Measurements from ENCODE around the gene PPARA.

PPARA gene

DNA sequence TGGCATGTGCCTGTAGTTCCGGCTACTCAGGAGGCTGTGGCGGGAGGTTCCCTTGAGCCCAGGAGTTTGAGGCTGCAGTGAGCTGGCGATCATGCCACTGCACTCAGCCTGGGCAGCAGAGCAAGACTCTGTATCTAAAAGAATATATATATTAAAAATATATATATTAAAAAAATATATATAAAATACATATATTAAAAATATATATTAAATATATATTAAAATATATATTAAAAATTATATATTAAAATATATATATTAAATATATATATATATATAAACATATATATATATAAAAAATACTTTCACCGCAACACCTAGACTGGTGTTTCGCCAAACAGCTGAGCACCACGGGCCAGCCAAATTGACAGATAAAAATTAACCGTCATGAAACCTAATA is 126.2 kb downstream of the PPARA start:
- DNase-seq (ENCODE audit: low read depth), result no peak

DNA sequence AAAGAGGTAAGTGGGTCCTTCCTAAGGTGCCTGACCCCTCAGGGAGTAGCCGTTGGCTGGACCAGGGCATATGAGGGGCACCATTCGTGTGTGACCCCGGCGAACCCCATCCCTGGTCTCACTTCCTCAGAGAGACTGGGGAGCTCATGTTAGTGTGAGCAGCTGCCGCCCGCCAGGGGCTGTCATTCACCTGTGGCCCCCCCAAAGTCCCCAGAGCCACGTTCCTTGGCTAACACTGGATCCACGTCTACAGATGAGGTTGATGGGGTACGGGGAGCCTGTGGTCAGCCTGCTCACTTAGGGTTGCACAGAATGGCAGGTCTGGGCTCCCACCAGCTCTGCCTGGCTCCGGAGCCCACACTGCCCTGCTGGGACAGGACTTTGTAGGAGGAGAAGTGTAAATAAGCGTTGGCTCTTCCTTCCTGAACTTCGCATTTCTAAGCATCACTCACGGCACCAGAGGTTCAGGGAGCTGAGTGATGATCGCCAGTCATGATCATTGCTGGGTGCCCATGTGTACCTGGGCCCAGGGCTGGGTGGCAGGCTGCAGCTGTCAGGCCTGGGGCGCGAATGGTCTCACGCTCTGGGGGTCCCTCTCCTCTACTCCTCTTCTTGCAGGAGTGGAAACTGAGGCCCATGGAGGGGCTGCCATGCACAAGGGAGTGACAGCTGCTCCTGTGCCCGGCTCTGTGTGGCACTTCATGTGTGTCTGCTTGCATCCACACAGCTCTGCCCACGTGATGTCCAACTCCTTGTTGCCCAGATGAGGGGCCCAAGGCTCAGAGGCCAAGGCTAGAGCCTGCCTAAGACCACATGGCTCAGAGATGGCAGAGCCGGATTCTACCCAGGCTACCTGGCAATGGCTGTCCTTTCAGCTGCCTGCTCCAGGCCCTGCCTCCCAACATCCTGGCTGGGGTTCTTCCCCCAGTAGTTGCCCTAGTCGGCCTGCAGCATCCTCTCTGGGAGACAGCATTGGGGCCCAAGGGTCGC is 128.6 kb downstream of the PPARA start:
- no peak for DNase-seq (ENCODE audit: low read depth)

DNA sequence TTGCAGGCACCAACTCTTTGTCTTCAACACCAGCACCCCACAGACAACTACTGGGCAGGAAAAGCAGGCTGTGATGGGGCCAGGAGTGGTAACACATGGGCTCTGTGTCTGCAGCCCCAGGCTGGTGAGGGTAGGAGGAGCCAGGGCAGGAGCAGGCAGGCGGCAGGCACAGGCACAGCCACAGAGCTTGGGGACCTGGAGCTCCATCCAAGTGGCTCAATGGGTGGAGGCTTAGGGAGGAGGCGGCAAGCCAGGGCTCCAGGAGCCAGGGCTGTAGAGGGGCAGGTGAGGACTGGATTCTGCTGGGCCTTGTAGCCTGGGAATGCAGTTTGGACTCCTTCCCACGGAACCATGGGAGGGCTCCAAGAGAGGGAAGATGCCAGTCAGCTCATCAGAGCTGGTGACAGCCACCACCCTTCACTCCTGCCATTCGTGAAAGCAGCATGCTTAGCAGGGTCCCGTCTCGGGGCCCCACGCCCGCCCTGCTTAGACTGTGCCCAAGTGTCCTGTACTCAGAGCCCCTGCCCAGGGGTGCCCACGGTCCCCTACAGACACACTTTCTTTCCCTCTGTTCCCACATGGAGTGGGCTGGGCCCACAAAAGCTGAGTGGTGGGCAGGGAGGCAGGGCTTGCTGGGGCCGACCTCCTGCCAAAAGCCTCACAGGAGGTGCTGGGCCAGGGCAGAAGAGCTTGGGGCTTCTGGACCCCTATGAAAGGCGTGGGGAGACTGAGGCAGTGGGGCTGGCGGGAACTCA is 129.9 kb downstream of the PPARA start:
- no peak for DNase-seq (ENCODE audit: low read depth)

- no peak for DNase-seq (ENCODE audit: low read depth)
Observed at GRCh38 chr22:46280999-46281623, 130.8 kb downstream of the PPARA start.

DNA sequence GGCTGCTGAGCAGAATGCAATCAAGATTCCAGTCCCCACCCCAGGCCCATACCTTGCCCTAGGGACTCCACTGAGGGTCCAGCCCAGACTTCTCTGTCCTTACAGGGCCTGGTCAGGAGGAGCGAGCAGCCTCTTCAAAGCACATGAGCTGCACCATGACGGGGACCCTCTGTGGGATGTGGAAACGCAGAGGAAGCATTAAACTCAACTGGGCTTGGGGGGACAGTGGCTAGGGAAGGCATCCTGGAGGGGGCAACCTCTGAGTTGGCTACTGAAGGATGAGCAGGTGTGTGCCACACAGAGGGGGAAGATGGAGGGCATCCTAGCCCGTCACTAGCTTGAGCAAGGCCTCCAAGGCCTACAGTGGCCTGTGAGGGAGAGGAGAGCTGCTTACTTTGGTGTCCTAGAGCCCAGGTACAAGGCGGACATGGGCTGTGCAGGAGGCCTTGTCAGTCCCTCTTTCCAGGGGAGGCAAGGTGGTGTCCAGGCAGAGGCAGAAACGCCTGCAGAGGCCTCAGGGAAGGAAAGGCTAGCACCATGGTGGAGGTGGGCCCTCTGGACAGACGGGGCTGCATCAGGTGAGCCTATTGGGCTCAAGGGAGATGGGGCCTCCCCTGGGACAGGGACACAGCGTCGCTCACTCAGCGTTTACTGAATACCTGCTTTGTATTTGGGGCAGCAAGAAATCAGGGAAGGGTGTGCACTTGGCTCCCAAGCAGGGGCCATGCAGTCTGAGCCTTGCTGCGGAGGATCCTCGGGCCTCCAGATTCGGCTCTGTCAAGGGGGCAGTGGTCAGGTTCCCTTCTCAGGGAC is 131.7 kb downstream of the PPARA start:
- DNase-seq (ENCODE audit: low read depth), result no peak

DNA sequence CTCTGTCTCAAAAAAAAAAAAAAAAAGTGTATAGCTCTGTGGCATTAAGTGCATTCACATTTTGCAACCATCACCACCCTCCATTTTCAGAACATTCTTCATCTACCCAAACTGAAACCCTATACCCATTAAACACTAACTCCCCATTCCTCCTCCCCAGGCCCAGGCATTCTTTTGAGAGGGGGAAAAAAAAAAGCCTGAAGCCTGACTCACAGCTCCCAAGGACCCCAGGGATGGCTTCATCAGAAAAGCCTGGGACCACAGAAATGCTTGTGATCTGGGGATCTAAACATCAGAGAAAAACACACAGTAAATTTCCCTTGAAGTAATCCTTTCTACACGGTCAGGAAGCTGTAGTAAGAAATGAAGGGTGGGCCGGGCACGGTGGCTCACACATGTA is 135.7 kb downstream of the PPARA start:
- DNase-seq (ENCODE audit: low read depth), result no peak

DNA sequence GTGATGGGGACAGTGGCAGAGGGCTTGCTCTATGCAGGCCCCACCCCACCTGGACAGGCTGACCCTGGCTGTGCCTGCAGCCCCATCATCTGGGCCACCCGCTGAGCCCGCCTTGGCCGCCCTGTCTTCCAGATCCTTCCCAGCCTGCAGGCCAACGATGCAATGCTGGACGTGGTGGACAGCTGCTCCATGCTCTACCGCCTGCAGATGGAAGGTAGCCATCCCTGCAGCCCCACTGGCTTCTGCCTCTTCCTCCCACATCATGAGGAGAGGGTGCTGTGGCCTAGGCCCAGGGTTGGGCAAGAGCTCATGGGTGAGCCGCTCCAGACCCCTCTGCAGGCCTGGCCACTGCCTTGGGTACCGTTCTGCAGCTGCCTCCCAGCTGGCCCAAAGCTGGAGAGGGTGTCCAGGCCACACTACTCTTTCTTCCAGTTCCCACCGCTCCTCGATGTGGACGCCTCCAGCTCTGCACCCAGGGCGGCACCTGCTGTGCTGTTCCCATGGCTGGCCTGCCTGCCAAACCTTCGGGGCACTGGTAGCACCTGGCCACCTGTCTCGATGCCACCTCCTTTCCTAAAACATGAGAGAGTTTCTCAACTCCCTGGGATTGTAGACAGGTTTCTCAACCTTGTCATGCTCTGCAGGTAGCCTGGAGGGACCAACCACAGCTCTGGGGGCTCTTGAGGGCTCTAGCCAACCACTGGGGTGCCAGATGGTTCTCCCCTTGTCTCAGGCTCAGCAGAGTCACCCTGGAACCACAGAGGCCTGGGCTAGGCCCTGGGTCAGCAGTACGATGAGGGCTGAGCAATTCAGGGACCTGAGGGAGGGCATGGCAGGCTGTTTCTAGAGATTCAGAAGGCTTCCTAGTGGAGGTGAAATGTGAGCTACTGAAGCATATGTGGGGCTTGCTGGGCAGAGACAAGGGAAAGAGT is 136.9 kb downstream of the PPARA start:
- DNase-seq (ENCODE audit: low read depth), result no peak

- DNase-seq (ENCODE audit: low read depth), result no peak
Observed at GRCh38 chr22:46287873-46288751, 137.8 kb downstream of the PPARA start.

- no peak for DNase-seq (ENCODE audit: low read depth)
Observed at GRCh38 chr22:46288846-46289243, 138.5 kb downstream of the PPARA start.

GRCh38 chr22:46289244-46289891 is 139.0 kb downstream of the PPARA start:
- DNase-seq (ENCODE audit: low read depth), result no peak

- DNase-seq (ENCODE audit: low read depth), result no peak
Observed at GRCh38 chr22:46290121-46290842, 140.0 kb downstream of the PPARA start.

GRCh38 chr22:46290843-46291785 is 140.8 kb downstream of the PPARA start:
- no peak for DNase-seq (ENCODE audit: low read depth)

DNA sequence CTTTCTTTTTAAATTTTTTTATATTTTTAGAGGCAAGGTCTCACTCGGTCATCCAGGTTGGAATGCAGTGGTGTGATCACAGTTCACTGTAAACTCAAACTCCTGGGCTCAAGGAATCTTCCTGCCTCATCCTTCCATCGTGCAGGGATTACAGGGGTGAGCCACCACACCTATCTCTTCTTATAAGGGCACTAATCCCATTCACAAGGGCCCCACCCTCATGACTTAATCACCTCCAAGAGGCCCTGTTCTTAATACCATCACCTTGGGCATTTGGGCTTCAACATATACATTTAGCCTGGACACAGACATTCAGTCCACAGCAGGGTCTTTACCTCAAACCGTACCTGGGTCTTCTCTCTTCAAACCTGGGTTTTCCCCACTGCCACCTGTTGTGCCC is 141.8 kb downstream of the PPARA start:
- DNase-seq (ENCODE audit: low read depth), result no peak

DNA sequence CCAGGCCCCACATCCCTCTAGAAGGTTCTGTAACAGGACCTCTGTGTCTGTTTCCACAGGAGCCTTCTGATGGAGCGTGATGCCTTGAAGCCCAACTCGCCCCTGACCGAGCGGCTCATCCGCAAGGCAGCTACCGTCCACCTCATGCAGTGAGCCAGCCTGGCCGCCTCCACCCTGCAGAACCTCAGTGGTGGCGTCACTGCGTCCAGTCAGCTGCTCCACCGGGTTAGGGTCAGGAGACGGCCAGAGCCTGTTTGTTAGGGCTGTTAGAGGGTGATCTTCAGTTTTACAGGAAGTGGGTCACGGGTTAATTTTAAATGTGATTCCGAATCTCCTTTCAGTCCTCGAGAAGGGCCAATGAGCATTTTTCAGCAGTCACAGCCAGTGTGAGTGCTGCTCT is 142.4 kb downstream of the PPARA start:
- DNase-seq (ENCODE audit: low read depth), result no peak
